ENCODE results near the gene ZNF365. TPM values are rescaled to one million over a fixed set of nuclear protein-coding genes. Genes with fewer than 3 reads are reported as not detected.

The ZNF365 gene
- total RNA-seq, 1 experiment from 2014 or later: 4.0 TPM

- H3K9me3 Mint-ChIP-seq (ENCODE audit: low read depth, unreplicated experiment): peaks cover 2% of the 10 kb centered on the region
- H3K27ac Mint-ChIP-seq (ENCODE audit: unreplicated experiment): peak overlapping the region; percentile 96
- BruUV-seq (replicated peaks): no TSS peak
- peaks cover 65% of the 10 kb centered on the region for H3K4me1 Mint-ChIP-seq (ENCODE audit: low read depth, unreplicated experiment)
- H3K27me3 Mint-ChIP-seq (ENCODE audit: unreplicated experiment): no peaks in the 10 kb centered on the region
- H3K4me3 Mint-ChIP-seq (ENCODE audit: low read depth, unreplicated experiment): peak overlapping the region; percentile 27
- DNase-seq: peak; percentile 73
- intact Hi-C loops (cut with micrococcal nuclease; ENCODE audit: unreplicated experiment): loop anchor here (5.0 kb wide), 2 partner anchors 117 to 482 kb away; partner anchors contain the start of genes ARID5B and RTKN2
- peaks cover 7% of the 10 kb centered on the region for H3K36me3 Mint-ChIP-seq (ENCODE audit: insufficient read depth, unreplicated experiment)
- no peak for TF ChIP-seq CTCF (IDR thresholded peaks at IDR 0.05; ENCODE audit: unreplicated experiment)
- CTCF ChIA-PET: interaction anchor here (0.7 to 1.3 kb wide), 4 partner anchors 23 to 50 kb away, joined by 3 to 6 read pairs (median 4); no protein-coding TSS in a partner anchor
Measured at GRCh38 chr10:62384057-62384446, 9.9 kb downstream of the ZNF365 start.

DNA sequence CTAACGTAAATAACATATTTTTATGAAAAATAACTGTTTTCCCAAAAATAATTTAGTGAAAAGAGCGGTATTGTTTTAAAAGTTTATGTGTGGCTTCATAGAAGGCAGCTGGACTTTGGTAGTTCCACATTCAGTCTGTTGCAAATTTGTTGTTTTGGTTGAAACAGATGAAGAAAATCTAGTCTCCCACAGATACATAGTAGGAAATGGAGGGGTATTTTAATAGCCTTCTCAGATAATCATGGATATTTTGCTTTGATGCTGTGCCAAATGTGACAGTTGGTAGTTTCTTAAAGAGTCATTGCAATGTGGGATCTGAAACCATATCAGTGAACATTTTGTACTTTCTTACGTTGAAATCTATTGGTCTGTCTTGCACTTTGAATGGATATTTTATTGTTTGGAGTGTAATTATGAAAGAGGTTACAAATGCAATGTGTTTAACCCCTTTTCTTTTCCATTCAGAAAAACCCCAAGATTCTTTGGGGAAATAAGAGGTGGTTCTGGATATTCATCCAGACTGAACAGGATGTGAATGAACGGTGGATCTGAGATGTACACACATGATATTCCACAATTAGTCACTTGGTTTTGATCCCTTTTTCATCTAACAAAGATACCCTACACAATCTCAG, 10.4 kb downstream of the ZNF365 start:
- Mint-ChIP-seq H3K4me1 (ENCODE audit: low read depth, unreplicated experiment) (peaks cover 65% of the 10 kb centered on the region), H3K36me3 (ENCODE audit: insufficient read depth, unreplicated experiment) (peaks cover 7% of the 10 kb centered on the region), H3K27ac (ENCODE audit: unreplicated experiment) (peak overlapping the region; percentile 96), H3K27me3 (ENCODE audit: unreplicated experiment) (no peaks in the 10 kb centered on the region), H3K9me3 (ENCODE audit: low read depth, unreplicated experiment) (peaks cover 2% of the 10 kb centered on the region), H3K4me3 (ENCODE audit: low read depth, unreplicated experiment) (peak overlapping the region; percentile 27)
- intact Hi-C loops (cut with micrococcal nuclease; ENCODE audit: unreplicated experiment): loop anchor here (5.0 kb wide), 2 partner anchors 117 to 482 kb away; partner anchors contain the start of genes ARID5B and RTKN2
- TF ChIP-seq CTCF (IDR thresholded peaks at IDR 0.05; ENCODE audit: unreplicated experiment): no peak
- CTCF ChIA-PET: interaction anchor here (0.7 to 1.3 kb wide), 4 partner anchors 23 to 50 kb away, joined by 3 to 6 read pairs (median 4); no protein-coding TSS in a partner anchor
- TSS peak; percentile 71 for BruUV-seq (replicated peaks)
- DNase-seq: no peak

- H3K4me1 Mint-ChIP-seq (ENCODE audit: low read depth, unreplicated experiment): peaks cover 50% of the 10 kb centered on the region
- no peak for DNase-seq
- peak overlapping the region; percentile 96 for H3K27ac Mint-ChIP-seq (ENCODE audit: unreplicated experiment)
- no peaks in the 10 kb centered on the region for H3K27me3 Mint-ChIP-seq (ENCODE audit: unreplicated experiment)
- no peak overlapping the region for H3K4me3 Mint-ChIP-seq (ENCODE audit: low read depth, unreplicated experiment)
- CTCF ChIA-PET: no interaction called here
- peaks cover 2% of the 10 kb centered on the region for H3K9me3 Mint-ChIP-seq (ENCODE audit: low read depth, unreplicated experiment)
- BruUV-seq (replicated peaks): no TSS peak
- intact Hi-C loops (cut with micrococcal nuclease; ENCODE audit: unreplicated experiment): no loop called here
- TF ChIP-seq CTCF (IDR thresholded peaks at IDR 0.05; ENCODE audit: unreplicated experiment): no peak
- H3K36me3 Mint-ChIP-seq (ENCODE audit: insufficient read depth, unreplicated experiment): peaks cover 7% of the 10 kb centered on the region
Measured at GRCh38 chr10:62386356-62387320, 12.5 kb downstream of the ZNF365 start.

GRCh38 chr10:62388328-62388727, 14.2 kb downstream of the ZNF365 start:
- Mint-ChIP-seq H3K36me3 (ENCODE audit: insufficient read depth, unreplicated experiment) (peaks cover 7% of the 10 kb centered on the region), H3K27me3 (ENCODE audit: unreplicated experiment) (no peaks in the 10 kb centered on the region), H3K4me3 (ENCODE audit: low read depth, unreplicated experiment) (no peak overlapping the region), H3K4me1 (ENCODE audit: low read depth, unreplicated experiment) (peaks cover 33% of the 10 kb centered on the region), H3K27ac (ENCODE audit: unreplicated experiment) (peak overlapping the region; percentile 45), H3K9me3 (ENCODE audit: low read depth, unreplicated experiment) (peaks cover 2% of the 10 kb centered on the region)
- DNase-seq: no peak
- CTCF ChIA-PET: no interaction called here
- TF ChIP-seq CTCF (IDR thresholded peaks at IDR 0.05; ENCODE audit: unreplicated experiment): no peak
- intact Hi-C loops (cut with micrococcal nuclease; ENCODE audit: unreplicated experiment): no loop called here
- BruUV-seq (replicated peaks): no TSS peak
